ENCODE results near the gene HMGCR.
A peak's percentile ranks its signal among the peaks of the same experiment; 100 is the strongest.
"Not testable (repeated sequence)": the region's sequence is repeated elsewhere in the genome, so short reads cannot be mapped to it uniquely, and the experiment has no call there.

The HMGCR gene

GRCh38 chr5:75336615-75337336 is at the start of gene HMGCR:
HMGCR (plus strand) TSS chr5:75337220; CDS start chr5:75342606, 5,386 bp downstream.
- H3K4me2 ChIP-seq (ENCODE audit: low read depth, low read length), result peak within 1 kb of the TSS; percentile 88
- H3K9ac ChIP-seq (ENCODE audit: low read length), result peak within 1 kb of the TSS; percentile 93
- H3K9me2 ChIP-seq (replicated peaks; ENCODE audit: insufficient read depth, low read length), result no peaks in the 10 kb centered on the region
- H3K4me3 ChIP-seq (ENCODE audit: low read length), result peak within 1 kb of the TSS; percentile 98
- H3K36me3 ChIP-seq (replicated peaks; ENCODE audit: insufficient read depth, low read length), result 0 out of 2 replicates have a peak, but pooled peaks cover 5% of the 10 kb centered on the region
- peak within 1 kb of the TSS; percentile 77 for H3K27ac ChIP-seq (ENCODE audit: low read length)
- peaks cover 5% of the 10 kb centered on the region; the same call in 1 of the 2 replicates for H4K20me1 ChIP-seq (ENCODE audit: insufficient read depth, low read length)
- peak; percentile 40 for TF ChIP-seq CTCF (IDR thresholded peaks at IDR 0.05; ENCODE audit: low read length)
- no peak for TF ChIP-seq EZH2 (optimal IDR thresholded peaks at IDR 0.05; ENCODE audit: low read depth, low read length)
- TF ChIP-seq EZH2phosphoT487 (IDR thresholded peaks at IDR 0.05; ENCODE audit: low read length), result no peak
- H3K4me1 ChIP-seq (ENCODE audit: low read length), result peaks cover 9% of the 10 kb centered on the region
- DNase-seq, result peak; percentile 99
- H3K27me3 ChIP-seq (replicated peaks; ENCODE audit: insufficient read depth, low read length), result no peaks in the 10 kb centered on the region
- H3K9me3 ChIP-seq (replicated peaks; ENCODE audit: insufficient read depth, low read length), result no peaks in the 10 kb centered on the region
- H3F3A ChIP-seq (ENCODE audit: insufficient read depth, low read length), result no peaks in the 10 kb centered on the region
- peak within 1 kb of the TSS; percentile 74 for H2AFZ ChIP-seq (ENCODE audit: low read length)
- H3K79me2 ChIP-seq (ENCODE audit: low read length), result peaks cover 45% of the 10 kb centered on the region

- H2AFZ ChIP-seq (ENCODE audit: low read length); H3K4me1 ChIP-seq (ENCODE audit: low read length); H3K27me3 ChIP-seq (replicated peaks; ENCODE audit: insufficient read depth, low read length); H4K20me1 ChIP-seq (ENCODE audit: insufficient read depth, low read length); H3K4me3 ChIP-seq (ENCODE audit: low read length); H3F3A ChIP-seq (ENCODE audit: insufficient read depth, low read length); H3K9me3 ChIP-seq (replicated peaks; ENCODE audit: insufficient read depth, low read length); H3K9ac ChIP-seq (ENCODE audit: low read length); DNase-seq; H3K9me2 ChIP-seq (replicated peaks; ENCODE audit: insufficient read depth, low read length); H3K27ac ChIP-seq (ENCODE audit: low read length); H3K4me2 ChIP-seq (ENCODE audit: low read depth, low read length); H3K79me2 ChIP-seq (ENCODE audit: low read length); H3K36me3 ChIP-seq (replicated peaks; ENCODE audit: insufficient read depth, low read length): not testable (repeated sequence)
These were observed 45.2 kb upstream of the HMGCR start for GRCh38 chr5:75291844-75292243.

GRCh38 chr5:75300084-75300483 is 36.9 kb upstream of the HMGCR start:
- Histone ChIP-seq H3K36me3 (replicated peaks; ENCODE audit: insufficient read depth, low read length) (no peaks in the 10 kb centered on the region), H2AFZ (ENCODE audit: low read length) (no peak overlapping the region), H3K4me2 (ENCODE audit: low read depth, low read length) (no peak overlapping the region), H3K27me3 (replicated peaks; ENCODE audit: insufficient read depth, low read length) (no peaks in the 10 kb centered on the region), H3K9me2 (replicated peaks; ENCODE audit: insufficient read depth, low read length) (no peaks in the 10 kb centered on the region), H3K9ac (ENCODE audit: low read length) (no peak overlapping the region), H3K27ac (ENCODE audit: low read length) (no peak overlapping the region), H3K9me3 (replicated peaks; ENCODE audit: insufficient read depth, low read length) (no peaks in the 10 kb centered on the region; the same call in 1 of the 2 replicates), H3K79me2 (ENCODE audit: low read length) (no peaks in the 10 kb centered on the region), H3F3A (ENCODE audit: insufficient read depth, low read length) (no peaks in the 10 kb centered on the region), H3K4me3 (ENCODE audit: low read length) (no peak overlapping the region), H3K4me1 (ENCODE audit: low read length) (no peaks in the 10 kb centered on the region), H4K20me1 (ENCODE audit: insufficient read depth, low read length) (no peaks in the 10 kb centered on the region)
- no peak for TF ChIP-seq EZH2 (optimal IDR thresholded peaks at IDR 0.05; ENCODE audit: low read depth, low read length)
- DNase-seq, result no peak

GRCh38 chr5:75303419-75303818 is 33.6 kb upstream of the HMGCR start:
- DNase-seq, result no peak
- no peaks in the 10 kb centered on the region; the same call in 1 of the 2 replicates for H3K9me3 ChIP-seq (replicated peaks; ENCODE audit: insufficient read depth, low read length)
- TF ChIP-seq EZH2phosphoT487 (IDR thresholded peaks at IDR 0.05; ENCODE audit: low read length), result no peak
- no peak for TF ChIP-seq EZH2 (optimal IDR thresholded peaks at IDR 0.05; ENCODE audit: low read depth, low read length)
- no peak for TF ChIP-seq CTCF (IDR thresholded peaks at IDR 0.05; ENCODE audit: low read length)
- H3K79me2 ChIP-seq (ENCODE audit: low read length), result no peaks in the 10 kb centered on the region
- H2AFZ ChIP-seq (ENCODE audit: low read length), result no peak overlapping the region
- no peaks in the 10 kb centered on the region for H3F3A ChIP-seq (ENCODE audit: insufficient read depth, low read length)
- no peak overlapping the region for H3K4me3 ChIP-seq (ENCODE audit: low read length)
- no peak overlapping the region for H3K9ac ChIP-seq (ENCODE audit: low read length)
- H4K20me1 ChIP-seq (ENCODE audit: insufficient read depth, low read length), result no peaks in the 10 kb centered on the region
- H3K27me3 ChIP-seq (replicated peaks; ENCODE audit: insufficient read depth, low read length), result no peaks in the 10 kb centered on the region
- no peak overlapping the region for H3K27ac ChIP-seq (ENCODE audit: low read length)
- H3K4me1 ChIP-seq (ENCODE audit: low read length), result no peaks in the 10 kb centered on the region
- H3K4me2 ChIP-seq (ENCODE audit: low read depth, low read length), result no peak overlapping the region
- no peaks in the 10 kb centered on the region for H3K9me2 ChIP-seq (replicated peaks; ENCODE audit: insufficient read depth, low read length)
- H3K36me3 ChIP-seq (replicated peaks; ENCODE audit: insufficient read depth, low read length), result no peaks in the 10 kb centered on the region

- H3K4me1 ChIP-seq (ENCODE audit: low read length); H3K27me3 ChIP-seq (replicated peaks; ENCODE audit: insufficient read depth, low read length); H3K9me2 ChIP-seq (replicated peaks; ENCODE audit: insufficient read depth, low read length); H3K27ac ChIP-seq (ENCODE audit: low read length); DNase-seq; H3K4me3 ChIP-seq (ENCODE audit: low read length); H3K36me3 ChIP-seq (replicated peaks; ENCODE audit: insufficient read depth, low read length); H4K20me1 ChIP-seq (ENCODE audit: insufficient read depth, low read length); H3F3A ChIP-seq (ENCODE audit: insufficient read depth, low read length); H3K9ac ChIP-seq (ENCODE audit: low read length); H3K9me3 ChIP-seq (replicated peaks; ENCODE audit: insufficient read depth, low read length); H3K79me2 ChIP-seq (ENCODE audit: low read length); H2AFZ ChIP-seq (ENCODE audit: low read length); H3K4me2 ChIP-seq (ENCODE audit: low read depth, low read length): not testable (repeated sequence)
These were observed 32.5 kb upstream of the HMGCR start for GRCh38 chr5:75304486-75304885.
